HG03097 (cell line): ENCODE results near the gene RBMY1J.
"Not testable (repeated sequence)": the region's sequence is repeated elsewhere in the genome, so short reads cannot be mapped to it uniquely, and the experiment has no call there.

ENCODE experiments used
- ATAC-seq: cut with Tn5 transposase; IDR thresholded peaks from one replicate; pipeline ENCODE4 v1.9.1; 2021; ENCODE audit not compliant: unreplicated experiment, low FRiP score

The RBMY1J gene

GRCh38 chrY:22403110-22403509 is at the start of gene RBMY1J:
Gene RBMY1J (plus strand): TSS chrY:22403410. CDS start chrY:22405448, 2,038 bp downstream.
- not testable (repeated sequence) for ATAC-seq

GRCh38 chrY:22367416-22367815 is 35.8 kb upstream of the RBMY1J start:
- no peak for ATAC-seq

- no peak for ATAC-seq
These were observed 32.6 kb upstream of the RBMY1J start for GRCh38 chrY:22370623-22371022.

- ATAC-seq, result no peak
These were observed 29.7 kb upstream of the RBMY1J start for GRCh38 chrY:22373494-22373893.

- not testable (repeated sequence) for ATAC-seq
These were observed 41.6 kb downstream of the RBMY1J start for GRCh38 chrY:22444718-22445396.

- ATAC-seq, result not testable (repeated sequence)
These were observed 52.3 kb downstream of the RBMY1J start for GRCh38 chrY:22455522-22455921.

- ATAC-seq, result not testable (repeated sequence)
These were observed 58.8 kb downstream of the RBMY1J start for GRCh38 chrY:22461962-22462361.
